ENCODE results near the gene OR2S2. TPM values are rescaled to one million over a fixed set of nuclear protein-coding genes. Genes with fewer than 3 reads are reported as not detected.

The OR2S2 gene
- total RNA-seq, 1 donor from 2014 or later, result not detected

GRCh38 chr9:35965011-35965410 lies 7.1 kb upstream of the OR2S2 start:
- no peak overlapping the region for H3K27ac ChIP-seq
- H3K4me1 ChIP-seq, result no peaks in the 10 kb centered on the region
- H3K27me3 ChIP-seq, result no peaks in the 10 kb centered on the region
- DNase-seq (ENCODE audit: extremely low spot score in 2 of 2), result no peak
- H3K9me3 ChIP-seq, result no peaks in the 10 kb centered on the region
- intact Hi-C loops (cut with DNase I), result no loop called here
- H3K36me3 ChIP-seq, result no peaks in the 10 kb centered on the region
- TF ChIP-seq CTCF (IDR thresholded peaks at IDR 0.05) (no peak), POLR2A (IDR thresholded peaks at IDR 0.05) (no peak), POLR2AphosphoS5 (IDR thresholded peaks at IDR 0.05; ENCODE audit: insufficient read depth in 1 of 2, low read depth in 1 of 2) (no peak)
- no peak overlapping the region for H3K4me3 ChIP-seq

GRCh38 chr9:35962126-35962906 lies 4.4 kb upstream of the OR2S2 start:
- Histone ChIP-seq H3K4me1 (no peaks in the 10 kb centered on the region), H3K4me3 (no peak overlapping the region), H3K27ac (peak overlapping the region; percentile 20), H3K36me3 (no peaks in the 10 kb centered on the region), H3K27me3 (no peaks in the 10 kb centered on the region), H3K9me3 (no peaks in the 10 kb centered on the region)
- TF ChIP-seq CTCF (IDR thresholded peaks at IDR 0.05), result no peak
- no peak for TF ChIP-seq POLR2AphosphoS5 (IDR thresholded peaks at IDR 0.05; ENCODE audit: insufficient read depth in 1 of 2, low read depth in 1 of 2)
- no peak for TF ChIP-seq POLR2A (IDR thresholded peaks at IDR 0.05)
- intact Hi-C loops (cut with DNase I), result no loop called here
- no peak for DNase-seq (ENCODE audit: extremely low spot score in 2 of 2)

GRCh38 chr9:35960039-35960655 lies 2.2 kb upstream of the OR2S2 start:
- intact Hi-C loops (cut with DNase I), result no loop called here
- Histone ChIP-seq H3K27ac (no peak overlapping the region), H3K9me3 (no peaks in the 10 kb centered on the region), H3K27me3 (no peaks in the 10 kb centered on the region), H3K4me1 (no peaks in the 10 kb centered on the region), H3K36me3 (no peaks in the 10 kb centered on the region), H3K4me3 (no peak overlapping the region)
- DNase-seq (ENCODE audit: extremely low spot score in 2 of 2), result no peak
- no peak for TF ChIP-seq CTCF (IDR thresholded peaks at IDR 0.05)
- no peak for TF ChIP-seq POLR2AphosphoS5 (IDR thresholded peaks at IDR 0.05; ENCODE audit: insufficient read depth in 1 of 2, low read depth in 1 of 2)
- TF ChIP-seq POLR2A (IDR thresholded peaks at IDR 0.05), result no peak

GRCh38 chr9:35956651-35957050 lies 1.3 kb downstream of the OR2S2 start:
- Histone ChIP-seq H3K9me3 (no peaks in the 10 kb centered on the region), H3K27me3 (no peaks in the 10 kb centered on the region)
- intact Hi-C loops (cut with DNase I), result loop anchor here (5.0 kb wide), 1 partner anchor 66 kb away; no protein-coding TSS in a partner anchor

More at GRCh38 chr9:35956651-35957050, 1.3 kb downstream of the OR2S2 start:
- H3K4me3 ChIP-seq, result no peak overlapping the region
- H3K27ac ChIP-seq, result no peak overlapping the region
- TF ChIP-seq CTCF (IDR thresholded peaks at IDR 0.05) (no peak), POLR2A (IDR thresholded peaks at IDR 0.05) (no peak), POLR2AphosphoS5 (IDR thresholded peaks at IDR 0.05; ENCODE audit: insufficient read depth in 1 of 2, low read depth in 1 of 2) (no peak)
- no peak for DNase-seq (ENCODE audit: extremely low spot score in 2 of 2)
- no peaks in the 10 kb centered on the region for H3K36me3 ChIP-seq
- H3K4me1 ChIP-seq, result no peaks in the 10 kb centered on the region

Measured in vagina (tissue), 2 donors.